ENCODE results near the gene UBLCP1. TPM values are rescaled to one million over a fixed set of nuclear protein-coding genes. Genes with fewer than 3 reads are reported as not detected.

The UBLCP1 gene
- total and polyA plus RNA-seq, 4 donors = 6.1 to 9.5 (median 7.6) TPM

DNA sequence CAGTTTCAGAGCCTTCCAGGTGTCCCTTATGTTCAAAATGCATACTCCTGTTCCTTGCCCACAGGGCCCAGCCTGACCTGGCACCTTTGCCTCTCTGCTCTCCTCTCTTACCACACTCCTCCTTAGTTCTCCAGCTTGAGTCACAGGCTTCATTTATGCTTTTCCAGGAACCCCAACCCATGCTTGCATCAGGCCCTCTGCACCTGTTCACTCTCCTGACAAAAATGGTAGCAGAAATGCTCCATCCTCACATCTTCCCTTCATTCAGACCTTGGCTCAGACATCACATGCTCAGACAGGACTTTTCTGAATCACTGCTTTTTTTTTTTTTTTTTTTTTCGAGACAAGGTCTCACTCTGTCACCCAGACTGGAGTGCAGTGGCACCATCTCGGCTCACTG is 38.6 kb upstream of the UBLCP1 start:
- WGBS = 87% methylated on average over 2 of the region's 2 CpGs
- Histone ChIP-seq H3K27me3 (ENCODE audit: control insufficient read depth in 4 of 4, insufficient read depth in 4 of 4, low read length in 3 of 4) (no peaks in the 10 kb centered on the region), H3K9me3 (ENCODE audit: control insufficient read depth in 4 of 4, low read length in 3 of 4) (no peaks in the 10 kb centered on the region), H3K4me3 (ENCODE audit: low read depth in 1 of 3, low read length in 3 of 3) (no peak overlapping the region), H3K27ac (ENCODE audit: low read depth in 1 of 2, low read length in 2 of 2) (no peak overlapping the region), H3K4me1 (ENCODE audit: control insufficient read depth in 4 of 4, insufficient read depth in 4 of 4, low read length in 3 of 4) (no peaks in the 10 kb centered on the region), H3K9ac (ENCODE audit: low read depth in 1 of 2, low read length in 2 of 2) (no peak overlapping the region), H3K36me3 (ENCODE audit: control insufficient read depth in 4 of 4, insufficient read depth in 3 of 4, low read depth in 1 of 4, low read length in 3 of 4) (no peaks in the 10 kb centered on the region)
- TF ChIP-seq GABPA (IDR thresholded peaks at IDR 0.05 in 1 of 2, conservative IDR thresholded peaks at IDR 0.05 in 1 of 2) (no peak), FOXA2 (IDR thresholded peaks at IDR 0.05) (no peak), EGR1 (IDR thresholded peaks at IDR 0.05; ENCODE audit: low read depth in 2 of 2) (no peak), HNF4G (IDR thresholded peaks at IDR 0.05) (no peak), MAX (IDR thresholded peaks at IDR 0.05) (no peak), RAD21 (IDR thresholded peaks at IDR 0.05) (no peak), REST (IDR thresholded peaks at IDR 0.05) (no peak), SP1 (IDR thresholded peaks at IDR 0.05) (no peak), NR2F2 (IDR thresholded peaks at IDR 0.05) (no peak), JUND (IDR thresholded peaks at IDR 0.05) (no peak), YY1 (IDR thresholded peaks at IDR 0.05) (no peak), HNF4A (conservative IDR thresholded peaks at IDR 0.05) (no peak), FOXA1 (IDR thresholded peaks at IDR 0.05) (no peak), RXRA (IDR thresholded peaks at IDR 0.05) (no peak), TAF1 (conservative IDR thresholded peaks at IDR 0.05) (no peak)
- TF ChIP-seq, protein P1, sequence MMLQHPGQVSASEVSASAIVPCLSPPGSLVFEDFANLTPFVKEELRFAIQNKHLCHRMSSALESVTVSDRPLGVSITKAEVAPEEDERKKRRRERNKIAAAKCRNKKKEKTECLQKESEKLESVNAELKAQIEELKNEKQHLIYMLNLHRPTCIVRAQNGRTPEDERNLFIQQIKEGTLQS (IDR thresholded peaks at IDR 0.05) = no peak
- TF ChIP-seq, protein P2, sequence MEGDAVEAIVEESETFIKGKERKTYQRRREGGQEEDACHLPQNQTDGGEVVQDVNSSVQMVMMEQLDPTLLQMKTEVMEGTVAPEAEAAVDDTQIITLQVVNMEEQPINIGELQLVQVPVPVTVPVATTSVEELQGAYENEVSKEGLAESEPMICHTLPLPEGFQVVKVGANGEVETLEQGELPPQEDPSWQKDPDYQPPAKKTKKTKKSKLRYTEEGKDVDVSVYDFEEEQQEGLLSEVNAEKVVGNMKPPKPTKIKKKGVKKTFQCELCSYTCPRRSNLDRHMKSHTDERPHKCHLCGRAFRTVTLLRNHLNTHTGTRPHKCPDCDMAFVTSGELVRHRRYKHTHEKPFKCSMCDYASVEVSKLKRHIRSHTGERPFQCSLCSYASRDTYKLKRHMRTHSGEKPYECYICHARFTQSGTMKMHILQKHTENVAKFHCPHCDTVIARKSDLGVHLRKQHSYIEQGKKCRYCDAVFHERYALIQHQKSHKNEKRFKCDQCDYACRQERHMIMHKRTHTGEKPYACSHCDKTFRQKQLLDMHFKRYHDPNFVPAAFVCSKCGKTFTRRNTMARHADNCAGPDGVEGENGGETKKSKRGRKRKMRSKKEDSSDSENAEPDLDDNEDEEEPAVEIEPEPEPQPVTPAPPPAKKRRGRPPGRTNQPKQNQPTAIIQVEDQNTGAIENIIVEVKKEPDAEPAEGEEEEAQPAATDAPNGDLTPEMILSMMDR (IDR thresholded peaks at IDR 0.05; ENCODE audit: low read depth, low read length, missing input control) = no peak
- no peak for DNase-seq (ENCODE audit: low spot score)

DNA sequence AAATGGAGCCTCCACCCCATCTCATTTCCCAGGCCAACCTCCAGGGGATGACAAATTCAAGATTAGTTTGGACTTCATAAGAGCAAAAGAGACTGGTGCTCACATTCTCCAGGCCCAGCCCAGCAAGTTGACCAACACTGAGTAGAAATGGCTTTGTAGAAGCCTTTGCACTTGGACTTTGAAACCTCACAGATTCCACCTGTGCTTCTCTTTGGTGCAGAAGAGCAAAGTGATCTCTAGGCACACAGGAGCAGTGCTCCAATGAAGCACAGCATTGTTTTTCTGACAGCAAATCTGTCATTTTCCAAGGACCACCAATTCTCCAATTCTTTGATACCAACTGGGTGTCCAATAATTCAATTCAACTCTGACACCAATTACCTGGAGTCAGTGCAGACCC is 36.6 kb upstream of the UBLCP1 start:
- Histone ChIP-seq H3K27me3 (ENCODE audit: control insufficient read depth in 4 of 4, insufficient read depth in 4 of 4, low read length in 3 of 4) (no peaks in the 10 kb centered on the region), H3K9me3 (ENCODE audit: control insufficient read depth in 4 of 4, low read length in 3 of 4) (no peaks in the 10 kb centered on the region), H3K4me1 (ENCODE audit: control insufficient read depth in 4 of 4, insufficient read depth in 4 of 4, low read length in 3 of 4) (no peaks in the 10 kb centered on the region), H3K27ac (ENCODE audit: low read depth in 1 of 2, low read length in 2 of 2) (no peak overlapping the region), H3K36me3 (ENCODE audit: control insufficient read depth in 4 of 4, insufficient read depth in 3 of 4, low read depth in 1 of 4, low read length in 3 of 4) (no peaks in the 10 kb centered on the region), H3K4me3 (ENCODE audit: low read depth in 1 of 3, low read length in 3 of 3) (no peak overlapping the region), H3K9ac (ENCODE audit: low read depth in 1 of 2, low read length in 2 of 2) (no peak overlapping the region)
- DNase-seq (ENCODE audit: low spot score) = no peak
- TF ChIP-seq HNF4A (conservative IDR thresholded peaks at IDR 0.05) (peak in 1 of 2 donors; percentile 32), RXRA (IDR thresholded peaks at IDR 0.05) (no peak), EGR1 (IDR thresholded peaks at IDR 0.05; ENCODE audit: low read depth in 2 of 2) (no peak)
